RWPE2 (cell line): Measurements from ENCODE around the gene ARHGEF3.

Experiments
- ATAC-seq: fragments of 200-7000 bp; cut with Tn5 transposase; 3 replicates; pipeline ENCODE4 v1.9.1; 2021; ENCODE audit warnings: low read depth
- DNase-seq: peaks from one replicate; pipeline ENCODE4 v3.0.0-alpha.2; 2020; ENCODE audit warnings: low spot score
- H3K27ac ChIP-seq: fragments of 450-650 bp; 2 replicates; pipeline ENCODE4 v1.5.1; 2017; ENCODE audit warnings: mild to moderate bottlenecking; ENCODE audit not compliant: poor library complexity, severe bottlenecking
- H3K27me3 ChIP-seq: fragments of 250-450 bp; sonication (Bioruptor Pico); 2 replicates; pipeline ENCODE4 v1.5.1; 2021; ENCODE audit warnings: mild to moderate bottlenecking, moderate library complexity; ENCODE audit not compliant: insufficient read depth, poor library complexity, severe bottlenecking
- H3K36me3 ChIP-seq: fragments of 250-450 bp; sonication (Bioruptor Pico); 2 replicates; pipeline ENCODE4 v1.5.1; 2020; ENCODE audit warnings: low read depth, mild to moderate bottlenecking, moderate library complexity
- H3K4me1 ChIP-seq: fragments of 250-450 bp; sonication (Bioruptor Pico); 2 replicates; pipeline ENCODE4 v1.5.1; 2021; ENCODE audit warnings: mild to moderate bottlenecking, moderate library complexity; ENCODE audit not compliant: insufficient read depth, poor library complexity, severe bottlenecking
- H3K4me3 ChIP-seq: fragments of 250-450 bp; sonication (Bioruptor Pico); 2 replicates; pipeline ENCODE4 v1.5.1; 2021; ENCODE audit warnings: mild to moderate bottlenecking, moderate library complexity; ENCODE audit not compliant: severe bottlenecking
- H3K9me3 ChIP-seq: fragments of 250-450 bp; sonication (Bioruptor Pico); 2 replicates; pipeline ENCODE4 v1.5.1; 2021; ENCODE audit warnings: mild to moderate bottlenecking, moderate library complexity; ENCODE audit not compliant: severe bottlenecking
- CTCF ChIP-seq: fragments of 450-650 bp; IDR thresholded peaks from one replicate; pipeline ENCODE4 v1.5.1; 2017; ENCODE audit warnings: mild to moderate bottlenecking, moderate library complexity; ENCODE audit not compliant: poor library complexity, severe bottlenecking

ARHGEF3 gene

GRCh38 chr3:56775838-56776555, 25.8 kb downstream of the ARHGEF3 start:
- ATAC-seq, result no peak
- no peaks in the 10 kb centered on the region for H3K9me3 ChIP-seq
- no peak overlapping the region for H3K4me3 ChIP-seq
- H3K27ac ChIP-seq, result no peak overlapping the region
- no peak for DNase-seq
- H3K27me3 ChIP-seq, result no peaks in the 10 kb centered on the region
- TF ChIP-seq CTCF, result no peak
- H3K36me3 ChIP-seq, result 0 out of 2 replicates have a peak, but pooled peaks cover 3% of the 10 kb centered on the region
- H3K4me1 ChIP-seq, result no peaks in the 10 kb centered on the region

- Histone ChIP-seq H3K27me3 (no peaks in the 10 kb centered on the region), H3K27ac (no peak overlapping the region), H3K4me3 (no peak overlapping the region), H3K9me3 (no peaks in the 10 kb centered on the region), H3K36me3 (peaks cover 3% of the 10 kb centered on the region; the same call in 1 of the 2 replicates), H3K4me1 (no peaks in the 10 kb centered on the region)
- TF ChIP-seq CTCF, result no peak
- ATAC-seq (no peak), DNase-seq (no peak)
These were observed 26.3 kb downstream of the ARHGEF3 start for GRCh38 chr3:56775445-56775837.

- Histone ChIP-seq H3K9me3 (no peaks in the 10 kb centered on the region), H3K4me3 (no peak overlapping the region), H3K4me1 (no peaks in the 10 kb centered on the region), H3K27me3 (no peaks in the 10 kb centered on the region), H3K27ac (no peak overlapping the region), H3K36me3 (peaks cover 3% of the 10 kb centered on the region; the same call in 1 of the 2 replicates)
- ATAC-seq, result no peak
- DNase-seq, result no peak
- no peak for TF ChIP-seq CTCF
These were observed 27.8 kb downstream of the ARHGEF3 start for GRCh38 chr3:56773986-56774385.

- no peak for DNase-seq
- Histone ChIP-seq H3K4me3 (no peak overlapping the region), H3K9me3 (no peaks in the 10 kb centered on the region), H3K27me3 (no peaks in the 10 kb centered on the region), H3K36me3 (peaks cover 3% of the 10 kb centered on the region; the same call in 1 of the 2 replicates), H3K27ac (no peak overlapping the region), H3K4me1 (no peaks in the 10 kb centered on the region)
- TF ChIP-seq CTCF, result no peak
- ATAC-seq, result no peak
These were observed 28.5 kb downstream of the ARHGEF3 start for GRCh38 chr3:56772952-56773938.
